GM21515 (cell line): ENCODE measurements around the gene IPO9.
A peak's percentile ranks its signal among the peaks of the same experiment; 100 is the strongest.

ENCODE experiments used
- ATAC-seq: cut with Tn5 transposase; IDR thresholded peaks from one replicate; pipeline ENCODE4 v1.9.1; 2021; ENCODE audit not compliant: unreplicated experiment

Gene IPO9

DNA sequence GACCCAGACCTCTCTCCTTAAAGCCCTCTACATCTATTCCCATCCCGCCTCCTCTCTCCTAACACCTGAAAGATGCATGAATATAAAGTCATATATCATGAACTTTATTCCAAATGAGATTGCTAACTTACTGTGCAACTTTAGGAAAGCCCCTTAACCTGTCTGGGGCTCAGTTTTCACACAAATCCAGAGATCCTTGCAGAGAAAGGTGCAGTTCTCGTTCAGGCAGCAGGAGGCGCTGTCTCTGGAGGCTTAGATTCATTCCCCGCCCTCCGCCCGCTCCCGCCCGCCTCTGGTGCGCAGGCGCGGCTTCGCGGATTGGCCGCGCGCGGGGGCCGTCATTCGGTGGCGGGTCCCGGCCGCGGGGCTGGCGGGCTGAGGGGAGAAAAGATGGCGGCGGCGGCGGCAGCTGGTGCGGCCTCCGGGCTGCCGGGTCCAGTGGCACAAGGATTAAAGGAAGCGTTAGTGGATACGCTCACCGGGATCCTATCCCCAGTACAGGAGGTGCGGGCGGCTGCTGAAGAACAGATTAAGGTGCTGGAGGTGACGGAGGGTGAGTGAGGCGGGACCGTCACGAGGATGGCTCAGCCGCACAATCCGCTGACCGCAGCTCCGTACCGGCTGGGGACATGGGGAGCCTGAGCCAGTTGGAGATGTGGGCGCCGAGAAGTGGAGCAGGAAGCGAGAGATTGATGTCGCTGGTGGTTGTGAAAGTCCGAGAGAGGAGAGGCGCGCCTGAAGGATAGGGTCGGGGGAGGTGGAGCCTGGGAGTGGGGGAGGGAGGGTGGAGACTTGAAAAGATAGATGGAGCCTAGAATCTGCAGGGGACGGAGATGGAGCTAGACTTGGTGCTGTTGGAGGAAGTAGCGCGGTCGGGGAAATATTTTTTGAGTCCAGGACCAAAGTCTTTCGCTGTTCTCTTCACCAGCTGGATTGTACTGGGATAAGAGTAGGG, at the start of gene IPO9:
TSS of gene IPO9 (plus strand) at position 338 of the 955 bp plus-strand sequence. CDS start at position 391, 53 bp downstream.
- peak; percentile 86 for ATAC-seq

DNA sequence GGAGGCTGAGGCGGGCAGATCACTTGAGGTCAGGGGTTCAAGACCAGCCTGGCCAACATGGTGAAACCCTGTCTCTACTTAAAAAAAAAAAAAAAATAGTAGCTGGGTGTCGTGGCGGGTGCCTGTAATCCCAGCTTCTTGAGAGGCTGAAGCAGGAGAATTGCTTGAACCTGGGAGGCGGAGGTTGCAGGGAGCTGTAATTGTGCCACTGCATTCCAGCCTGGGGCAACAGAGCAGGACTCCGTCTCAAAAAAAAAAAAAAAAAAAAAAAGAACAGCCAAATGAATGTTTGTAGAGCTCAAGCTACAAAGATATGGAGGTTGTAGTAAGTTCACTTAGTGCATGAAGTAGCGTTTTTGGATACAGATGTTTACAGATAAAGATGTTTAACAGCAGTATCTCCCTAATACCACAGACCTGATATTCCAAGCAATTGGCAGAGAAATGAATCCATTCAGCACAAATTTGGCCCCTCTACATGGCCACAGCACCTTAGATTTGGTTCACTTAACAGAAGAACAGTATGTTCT, 49.5 kb upstream of the IPO9 start:
- no peak for ATAC-seq

DNA sequence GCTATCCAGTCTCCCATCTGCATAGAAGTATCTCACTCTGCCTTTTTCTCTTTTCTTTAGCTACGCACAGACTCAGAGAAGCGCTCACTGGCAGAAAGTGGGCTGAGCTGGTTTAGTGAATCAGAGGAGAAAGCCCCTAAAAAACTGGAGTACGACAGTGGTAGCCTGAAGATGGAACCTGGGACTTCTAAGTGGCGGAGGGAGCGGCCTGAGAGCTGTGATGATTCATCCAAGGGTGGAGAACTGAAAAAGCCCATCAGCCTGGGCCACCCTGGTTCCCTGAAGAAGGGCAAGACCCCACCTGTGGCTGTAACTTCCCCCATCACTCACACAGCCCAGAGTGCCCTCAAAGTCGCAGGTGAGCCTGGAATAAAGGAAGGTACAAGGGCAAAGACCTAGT, 48.0 kb upstream of the IPO9 start:
- no peak for ATAC-seq

DNA sequence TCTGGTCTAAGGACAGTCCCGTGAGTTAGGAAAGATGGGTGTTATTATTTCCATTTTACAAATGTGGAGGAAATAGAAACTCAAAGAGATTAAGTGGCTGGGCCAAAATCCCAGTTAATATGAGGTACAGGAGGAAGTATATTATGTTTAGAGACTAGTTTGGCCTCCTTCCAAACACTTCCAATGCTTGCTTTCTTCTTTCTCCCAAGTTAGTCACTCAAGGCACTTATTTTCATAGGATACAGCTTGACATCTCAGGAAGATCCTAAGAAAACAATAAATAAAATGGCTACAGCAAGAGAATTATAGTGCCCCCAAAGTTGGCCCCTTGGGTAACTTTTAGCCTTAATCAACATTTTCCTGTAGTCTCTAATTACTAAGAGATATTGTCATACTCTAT, 47.5 kb upstream of the IPO9 start:
- no peak for ATAC-seq

DNA sequence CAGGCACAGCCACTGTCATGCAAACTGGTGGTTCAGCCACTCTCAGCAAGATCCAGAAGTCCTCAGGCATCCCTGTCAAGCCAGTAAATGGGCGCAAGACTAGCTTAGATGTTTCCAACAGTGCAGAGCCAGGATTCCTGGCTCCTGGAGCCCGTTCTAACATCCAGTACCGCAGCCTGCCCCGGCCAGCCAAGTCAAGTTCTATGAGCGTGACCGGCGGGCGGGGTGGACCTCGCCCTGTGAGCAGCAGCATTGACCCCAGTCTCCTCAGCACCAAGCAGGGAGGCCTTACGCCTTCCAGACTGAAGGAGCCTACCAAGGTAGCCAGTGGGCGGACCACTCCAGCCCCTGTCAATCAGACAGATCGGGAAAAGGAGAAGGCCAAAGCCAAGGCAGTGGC, 46.6 kb upstream of the IPO9 start:
- no peak for ATAC-seq

DNA sequence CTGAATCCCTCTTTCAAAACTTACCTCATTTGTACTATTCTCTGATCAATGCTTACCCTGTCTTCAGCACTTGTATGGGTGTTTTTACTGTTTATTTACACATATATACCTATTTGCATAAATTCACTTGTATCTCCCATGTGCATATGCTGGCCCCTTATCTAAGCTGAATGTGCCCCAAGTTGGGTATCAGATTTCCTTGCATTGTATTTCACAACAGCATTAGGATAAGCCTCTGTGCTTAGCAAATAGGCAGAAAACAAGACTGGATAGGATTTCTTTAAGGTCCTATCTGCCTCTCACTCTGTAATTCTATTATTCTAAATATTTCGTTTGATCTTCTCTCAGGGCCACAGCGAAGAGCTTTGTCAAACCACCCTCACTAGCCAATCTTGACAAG, 45.9 kb upstream of the IPO9 start:
- no peak for ATAC-seq

DNA sequence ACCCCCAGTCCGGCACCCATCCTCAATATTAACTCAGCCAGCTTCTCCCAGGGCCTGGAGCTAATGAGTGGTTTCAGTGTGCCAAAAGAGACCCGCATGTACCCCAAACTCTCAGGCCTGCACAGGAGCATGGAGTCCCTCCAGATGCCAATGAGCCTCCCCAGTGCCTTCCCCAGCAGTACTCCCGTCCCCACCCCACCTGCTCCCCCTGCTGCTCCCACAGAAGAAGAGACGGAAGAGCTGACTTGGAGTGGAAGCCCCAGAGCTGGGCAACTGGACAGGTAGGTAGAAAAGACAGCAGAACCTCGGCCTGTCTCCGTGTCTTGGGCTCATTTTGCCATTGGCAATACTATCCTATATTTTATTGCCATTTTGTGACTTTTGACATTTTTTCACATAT, 45.4 kb upstream of the IPO9 start:
- ATAC-seq, result no peak

DNA sequence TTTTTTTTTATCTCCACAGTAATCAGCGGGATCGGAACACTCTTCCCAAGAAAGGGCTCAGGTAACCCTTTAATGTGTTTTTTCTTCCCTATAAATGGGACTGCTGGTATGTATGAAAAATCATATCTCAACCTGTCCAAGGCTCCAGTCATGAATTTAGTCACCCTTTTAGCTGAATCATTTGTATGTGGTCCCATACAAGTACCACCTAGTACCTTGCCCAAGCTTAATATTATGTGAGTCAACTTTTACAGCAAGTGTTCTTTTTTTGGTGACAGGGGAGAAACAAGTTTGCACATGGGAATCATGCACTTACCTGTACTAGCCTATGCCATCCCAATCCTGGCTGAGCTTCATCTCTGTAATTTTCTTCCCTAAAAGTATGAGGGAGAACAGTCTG, 43.7 kb upstream of the IPO9 start:
- ATAC-seq, result no peak

DNA sequence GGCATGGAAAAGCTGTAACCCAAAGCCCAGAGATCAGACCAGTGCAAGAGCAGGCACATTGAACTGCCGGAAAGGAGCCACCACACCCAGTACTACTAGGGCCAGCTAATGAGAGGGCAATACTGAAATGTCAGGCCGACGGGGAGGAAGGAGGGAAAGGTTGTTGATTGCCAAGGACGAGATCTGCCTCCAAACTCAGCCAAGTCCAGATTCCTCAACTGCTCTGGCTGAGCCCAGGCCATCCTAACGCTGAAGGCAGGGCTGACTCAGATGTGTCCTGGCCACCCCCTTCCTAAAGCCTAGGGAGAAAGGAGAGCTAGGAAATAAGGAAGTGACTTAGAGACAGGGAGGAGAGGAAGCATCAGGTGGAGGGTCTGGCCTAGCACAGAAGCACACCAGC, 42.1 kb upstream of the IPO9 start:
- ATAC-seq, result no peak

DNA sequence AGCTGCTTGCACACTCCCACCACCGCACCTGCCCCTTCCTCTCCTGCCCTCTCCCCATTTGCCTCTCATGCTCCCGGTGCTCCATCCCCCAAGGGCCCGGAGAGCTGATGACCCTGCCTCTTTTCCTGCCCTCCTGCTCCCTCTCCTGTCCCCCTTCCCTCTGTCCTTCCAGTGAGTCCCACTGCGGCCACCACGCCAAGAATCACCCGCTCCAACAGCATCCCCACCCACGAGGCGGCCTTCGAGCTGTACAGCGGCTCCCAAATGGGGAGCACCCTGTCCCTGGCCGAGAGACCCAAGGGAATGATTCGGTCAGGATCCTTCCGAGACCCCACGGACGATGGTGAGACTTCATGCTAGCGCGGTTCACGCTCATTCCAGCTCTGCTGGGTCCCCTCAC, 40.7 kb upstream of the IPO9 start:
- ATAC-seq, result no peak

DNA sequence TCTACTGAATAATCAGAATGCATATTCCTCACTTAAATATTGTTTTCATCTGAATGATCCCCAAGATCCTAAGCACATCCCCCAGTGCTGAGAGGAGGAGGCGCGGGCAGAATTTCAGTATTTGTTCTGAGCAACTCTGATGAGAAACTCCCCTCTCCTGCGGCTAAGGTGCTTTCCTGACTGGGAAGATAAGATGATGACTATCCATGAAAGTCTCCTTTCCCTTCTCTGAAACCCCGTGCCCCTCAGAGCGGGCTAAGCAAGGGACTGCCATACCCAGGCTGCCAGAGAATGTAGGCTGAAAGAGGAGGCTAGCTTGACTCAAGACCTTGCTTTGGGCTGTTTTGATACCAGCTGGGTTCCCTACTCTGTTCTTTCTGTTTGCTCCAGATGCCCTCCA, 39.7 kb upstream of the IPO9 start:
- ATAC-seq, result no peak

DNA sequence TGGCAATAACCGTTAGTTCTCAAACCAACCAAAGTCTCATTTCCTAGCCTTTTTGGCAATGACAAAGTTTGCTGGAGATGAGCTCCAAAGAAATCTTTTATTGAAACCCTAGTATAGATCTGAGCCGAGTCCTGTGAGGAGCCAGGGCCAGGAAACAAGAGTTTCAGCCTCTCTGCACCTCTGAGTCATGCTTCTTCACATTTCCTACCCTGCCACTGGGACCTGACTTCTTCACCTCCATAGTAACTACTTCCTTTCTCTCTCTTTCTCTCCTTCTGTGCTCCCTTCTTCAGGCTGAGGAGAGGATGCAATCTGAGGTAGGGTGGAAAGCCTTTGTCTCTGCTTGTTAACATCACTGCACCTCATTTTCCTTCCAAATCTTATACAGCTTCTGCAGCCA, 38.7 kb upstream of the IPO9 start:
- ATAC-seq, result no peak

DNA sequence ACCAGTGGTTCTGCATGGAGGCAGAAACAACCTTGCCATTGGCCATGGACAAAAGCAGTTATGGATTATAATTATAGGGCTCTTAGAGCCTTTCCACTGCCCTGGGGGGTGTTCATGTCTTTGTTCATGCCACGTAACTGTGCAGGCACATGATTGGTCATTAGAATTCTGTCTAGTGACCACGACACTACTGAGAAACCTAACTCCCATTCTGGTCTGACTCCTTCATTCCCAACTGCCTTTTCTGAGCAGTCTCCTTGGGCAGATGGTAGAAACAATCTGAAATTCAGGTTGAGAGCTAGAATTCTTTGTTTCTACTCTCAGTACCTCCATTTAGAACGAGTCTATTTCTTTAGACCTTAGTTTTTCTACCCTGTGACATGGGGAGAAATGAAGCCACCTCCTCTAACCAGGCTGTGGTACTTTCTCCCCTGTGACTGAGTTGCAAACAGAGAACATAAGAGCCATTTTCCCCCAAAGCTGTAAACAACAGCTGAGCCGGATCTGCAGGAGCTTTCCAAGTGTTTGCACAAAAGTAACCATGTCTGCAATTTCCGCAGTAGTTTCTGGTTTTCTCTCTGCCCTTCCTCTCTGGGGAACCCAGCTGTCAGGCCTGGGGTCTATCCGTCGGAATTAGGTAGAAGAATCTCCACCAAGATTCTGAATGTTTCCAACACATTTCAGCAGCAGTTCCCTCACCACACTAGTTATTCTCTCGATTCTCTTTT, 37.7 kb upstream of the IPO9 start:
- ATAC-seq, result no peak

DNA sequence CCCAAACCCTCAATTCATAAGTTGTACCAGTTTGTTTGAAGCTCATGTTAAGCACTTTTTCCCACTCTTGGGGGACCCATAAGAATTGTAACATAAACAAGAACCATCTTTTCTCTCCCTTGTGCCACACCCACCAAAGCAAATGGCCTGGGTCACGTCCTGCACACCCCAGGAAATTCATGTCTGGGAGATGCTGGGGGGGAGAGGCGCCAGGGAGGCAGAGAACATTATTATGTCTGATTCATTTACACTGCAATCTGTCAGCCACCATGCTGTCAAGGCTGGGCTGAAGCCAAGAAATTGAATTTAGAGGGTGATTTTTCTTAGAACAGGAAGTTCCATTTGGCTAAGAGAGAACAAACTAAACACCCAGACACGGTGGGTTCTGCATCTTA, 37.2 kb upstream of the IPO9 start:
- no peak for ATAC-seq

DNA sequence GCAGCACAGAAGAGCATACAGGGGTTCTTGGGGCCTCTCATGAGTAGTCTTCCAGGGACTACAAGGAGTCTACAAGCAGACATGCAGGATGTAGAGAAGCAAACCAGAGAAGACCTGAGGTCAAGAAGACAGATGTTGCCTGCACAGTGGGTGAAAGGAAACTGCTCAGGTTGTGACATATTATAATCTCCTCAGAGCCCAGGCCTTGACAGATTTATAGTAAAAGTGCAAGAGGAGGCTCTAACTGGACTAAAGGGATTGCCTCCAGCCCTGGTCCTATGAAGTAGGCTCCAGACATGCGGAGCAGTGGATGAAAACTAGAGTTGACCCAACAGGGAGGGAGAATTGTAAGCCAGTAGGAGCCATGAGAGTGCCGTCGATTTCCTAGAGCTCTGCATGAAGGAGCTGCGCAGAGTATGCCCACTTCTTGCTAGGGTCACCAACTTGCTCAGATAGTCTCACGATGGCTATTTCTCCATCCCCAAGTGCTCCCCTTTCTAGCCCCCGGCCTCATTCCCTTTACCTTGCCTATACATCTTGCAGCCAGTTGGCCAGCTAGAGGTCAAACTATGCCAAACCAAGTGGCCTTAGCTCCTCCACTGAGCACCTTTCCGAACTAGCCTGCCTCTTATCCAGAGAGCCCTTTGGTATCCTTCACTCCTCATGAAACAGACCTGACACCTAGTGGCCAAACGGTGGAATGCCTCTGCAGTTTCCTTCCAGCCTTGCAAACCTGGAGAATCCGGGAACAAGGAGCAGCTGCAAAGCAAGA, 36.2 kb upstream of the IPO9 start:
- ATAC-seq, result no peak

DNA sequence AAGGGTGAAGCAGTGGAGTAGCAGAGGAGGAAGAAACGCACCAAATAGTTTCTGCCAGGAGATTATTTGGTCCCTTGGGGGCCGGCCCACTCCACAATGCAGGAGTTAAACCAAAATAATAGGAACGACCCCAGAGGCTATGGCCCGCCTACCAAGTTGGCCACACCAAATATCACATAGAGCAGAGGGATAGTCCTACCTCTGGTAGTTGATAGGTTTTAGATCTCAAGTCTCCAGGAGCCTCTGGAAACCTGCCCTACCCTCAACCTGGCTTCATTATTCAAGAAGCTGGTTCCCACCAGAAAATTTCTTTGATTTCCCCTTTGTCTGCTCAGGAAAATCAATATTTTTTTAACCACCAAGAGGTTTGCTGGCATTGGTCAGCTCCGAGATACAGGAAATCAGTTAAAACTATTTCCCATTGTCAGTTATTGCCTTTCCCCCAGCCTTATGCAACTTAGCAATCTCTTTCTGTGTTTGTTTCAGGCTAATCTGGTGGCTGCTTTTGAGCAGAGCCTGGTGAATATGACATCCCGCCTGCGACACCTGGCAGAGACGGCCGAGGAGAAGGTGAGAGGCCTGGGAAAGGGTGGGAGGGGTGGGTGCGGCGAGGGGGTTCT, 35.5 kb upstream of the IPO9 start:
- no peak for ATAC-seq

DNA sequence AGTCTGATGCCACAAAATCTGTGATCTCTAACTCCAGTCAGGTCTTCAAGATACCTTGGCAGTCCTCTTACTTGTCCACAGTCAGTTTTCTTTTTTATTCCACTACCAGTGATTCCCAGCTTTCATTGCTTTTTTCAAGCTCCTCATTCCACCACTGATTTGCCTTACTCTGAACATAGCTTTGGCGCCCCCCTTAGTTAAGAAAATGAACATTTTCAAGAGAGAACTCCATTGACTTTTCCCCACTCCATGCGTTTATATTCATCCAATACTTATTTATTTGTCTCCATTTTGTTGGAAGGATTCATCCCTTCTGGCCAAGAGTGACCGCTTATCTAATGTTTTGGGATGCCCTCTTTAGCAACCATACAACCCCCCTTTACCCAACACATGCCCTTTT, 33.9 kb upstream of the IPO9 start:
- no peak for ATAC-seq

DNA sequence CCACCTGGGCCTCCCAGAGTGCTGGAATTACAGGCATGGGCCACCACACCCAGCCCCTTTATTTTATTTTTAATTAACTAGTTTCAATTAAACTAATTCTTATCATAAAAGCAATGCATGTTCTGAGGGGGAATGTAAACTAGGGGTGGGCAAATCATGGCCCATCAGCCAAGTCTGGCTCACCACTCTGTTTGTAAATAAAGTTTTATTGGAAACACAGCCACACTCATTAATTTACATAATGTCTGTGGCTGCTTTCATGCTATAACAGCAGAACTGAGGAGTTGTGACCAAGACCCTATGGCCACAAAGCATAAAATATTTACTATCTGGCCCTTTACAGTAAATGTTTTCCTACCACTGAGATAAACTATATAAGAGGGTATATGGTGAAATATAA, 28.7 kb upstream of the IPO9 start:
- no peak for ATAC-seq

DNA sequence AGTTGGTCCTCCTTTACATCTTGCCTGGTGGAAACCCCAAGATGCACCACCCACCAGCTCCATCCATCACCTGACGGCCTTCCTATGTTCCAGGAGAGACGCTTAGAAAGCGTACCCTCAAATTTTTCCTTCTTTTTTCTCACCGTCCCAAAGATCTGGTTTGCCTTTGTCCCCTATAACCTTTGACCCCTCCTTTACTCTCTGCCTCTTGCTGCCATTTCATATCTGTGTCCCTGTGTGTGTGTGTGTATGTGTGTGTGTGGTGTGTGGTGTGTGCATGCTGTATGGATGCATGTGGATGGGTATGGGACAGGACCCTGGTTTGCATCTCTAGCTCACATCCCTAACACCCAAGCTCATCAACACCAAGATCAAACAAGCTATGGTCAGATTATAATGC, 22.2 kb upstream of the IPO9 start:
- ATAC-seq, result no peak

DNA sequence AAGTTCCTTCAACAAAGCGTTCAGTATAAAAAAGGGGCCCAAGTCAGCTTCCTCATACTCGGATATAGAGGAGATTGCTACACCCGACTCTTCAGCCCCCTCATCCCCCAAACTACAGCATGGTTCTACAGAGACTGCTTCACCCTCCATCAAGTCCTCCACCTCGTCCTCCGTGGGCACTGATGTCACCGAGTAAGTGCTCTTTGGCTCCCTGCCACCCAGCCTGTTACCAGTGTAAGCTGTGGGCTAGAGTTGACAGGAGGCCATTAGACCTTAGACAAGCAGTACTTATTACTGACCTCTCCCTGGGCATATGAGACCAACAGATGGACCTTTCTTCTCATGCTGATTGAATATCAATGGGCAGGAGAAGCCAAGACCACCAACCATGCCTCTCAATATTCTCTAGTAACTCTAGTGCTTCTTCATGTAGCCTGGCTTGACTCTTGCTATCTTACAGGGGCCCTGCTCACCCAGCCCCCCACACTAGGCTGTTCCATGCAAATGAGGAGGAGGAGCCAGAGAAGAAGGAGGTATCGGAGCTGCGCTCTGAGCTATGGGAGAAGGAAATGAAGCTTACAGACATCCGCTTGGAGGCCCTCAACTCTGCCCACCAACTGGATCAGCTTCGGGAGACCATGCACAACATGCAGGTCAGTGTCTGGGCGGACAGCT, 20.9 kb upstream of the IPO9 start:
- no peak for ATAC-seq
